Osteocyte (in vitro differentiated cells): ENCODE data around the gene HSPA4. TPM values are rescaled to one million over a fixed set of nuclear protein-coding genes. Genes with fewer than 3 reads are reported as not detected.
"Not testable (repeated sequence)": the region's sequence is repeated elsewhere in the genome, so short reads cannot be mapped to it uniquely, and the experiment has no call there.

Source experiments
- DNase-seq: peaks from one replicate; pipeline ENCODE4 v3.0.0; 2021; ENCODE audit warnings: mixed read lengths; ENCODE audit not compliant: unreplicated experiment; ENCODE audit errors: extremely low spot score
- H3K27ac Mint-ChIP-seq: one replicate; pipeline ENCODE4 v1.8.0; 2021; ENCODE audit warnings: mild to moderate bottlenecking, mixed read lengths; ENCODE audit not compliant: unreplicated experiment
- H3K27me3 Mint-ChIP-seq: one replicate; pipeline ENCODE4 v1.8.0; 2021; ENCODE audit warnings: mixed read lengths; ENCODE audit not compliant: unreplicated experiment
- H3K36me3 Mint-ChIP-seq: one replicate; pipeline ENCODE4 v1.8.0; 2021; ENCODE audit warnings: mixed read lengths; ENCODE audit not compliant: unreplicated experiment
- H3K4me1 Mint-ChIP-seq: one replicate; pipeline ENCODE4 v1.8.0; 2021; ENCODE audit warnings: mixed read lengths; ENCODE audit not compliant: unreplicated experiment
- H3K4me3 Mint-ChIP-seq: one replicate; pipeline ENCODE4 v1.8.0; 2021; ENCODE audit warnings: mild to moderate bottlenecking, moderate library complexity, mixed read lengths; ENCODE audit not compliant: unreplicated experiment
- H3K9me3 Mint-ChIP-seq: one replicate; pipeline ENCODE4 v1.8.0; 2021; ENCODE audit warnings: mixed read lengths; ENCODE audit not compliant: unreplicated experiment
- total RNA-seq: library from RNA; stranded (reverse); gene quantifications from 2 replicates; pipeline ENCODE4 v1.2.1, GENCODE V29; 2021
- TF ChIP-seq, protein P1 (sequence below): fragments of 200-600 bp; sonication (generic); IDR thresholded peaks from 2 replicates; pipeline ENCODE4 v1.5.0; 2021; ENCODE audit warnings: antibody characterized with exemption, mild to moderate bottlenecking, moderate library complexity

HSPA4 gene
- total RNA-seq, 1 donor from 2014 or later: 94.9 TPM

DNA sequence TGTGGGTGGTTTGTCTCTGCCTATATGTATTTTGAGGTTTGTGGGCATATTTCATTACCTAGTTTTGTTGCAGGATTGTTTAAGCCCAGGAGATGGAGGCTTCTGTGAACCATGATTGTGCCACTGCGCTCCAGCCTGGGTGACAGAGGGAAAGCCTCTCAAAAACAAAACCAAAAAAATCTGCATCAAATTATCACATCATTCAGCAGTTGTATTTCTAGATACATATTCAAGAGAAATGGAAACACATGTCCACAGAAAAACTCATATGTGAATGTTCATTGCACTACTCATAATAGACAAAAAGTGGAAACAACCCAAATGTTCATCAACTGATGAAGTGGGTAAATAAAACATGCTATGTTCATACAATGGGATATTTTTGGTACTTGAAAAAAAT, 29.9 kb downstream of the HSPA4 start:
- Mint-ChIP-seq H3K36me3 (peaks cover 38% of the 10 kb centered on the region), H3K4me3 (no peak overlapping the region), H3K27ac (peak overlapping the region; percentile 64), H3K9me3 (no peaks in the 10 kb centered on the region), H3K4me1 (peaks cover 15% of the 10 kb centered on the region), H3K27me3 (no peaks in the 10 kb centered on the region)
- TF ChIP-seq, protein P1, sequence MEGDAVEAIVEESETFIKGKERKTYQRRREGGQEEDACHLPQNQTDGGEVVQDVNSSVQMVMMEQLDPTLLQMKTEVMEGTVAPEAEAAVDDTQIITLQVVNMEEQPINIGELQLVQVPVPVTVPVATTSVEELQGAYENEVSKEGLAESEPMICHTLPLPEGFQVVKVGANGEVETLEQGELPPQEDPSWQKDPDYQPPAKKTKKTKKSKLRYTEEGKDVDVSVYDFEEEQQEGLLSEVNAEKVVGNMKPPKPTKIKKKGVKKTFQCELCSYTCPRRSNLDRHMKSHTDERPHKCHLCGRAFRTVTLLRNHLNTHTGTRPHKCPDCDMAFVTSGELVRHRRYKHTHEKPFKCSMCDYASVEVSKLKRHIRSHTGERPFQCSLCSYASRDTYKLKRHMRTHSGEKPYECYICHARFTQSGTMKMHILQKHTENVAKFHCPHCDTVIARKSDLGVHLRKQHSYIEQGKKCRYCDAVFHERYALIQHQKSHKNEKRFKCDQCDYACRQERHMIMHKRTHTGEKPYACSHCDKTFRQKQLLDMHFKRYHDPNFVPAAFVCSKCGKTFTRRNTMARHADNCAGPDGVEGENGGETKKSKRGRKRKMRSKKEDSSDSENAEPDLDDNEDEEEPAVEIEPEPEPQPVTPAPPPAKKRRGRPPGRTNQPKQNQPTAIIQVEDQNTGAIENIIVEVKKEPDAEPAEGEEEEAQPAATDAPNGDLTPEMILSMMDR: no peak
- DNase-seq: no peak

DNA sequence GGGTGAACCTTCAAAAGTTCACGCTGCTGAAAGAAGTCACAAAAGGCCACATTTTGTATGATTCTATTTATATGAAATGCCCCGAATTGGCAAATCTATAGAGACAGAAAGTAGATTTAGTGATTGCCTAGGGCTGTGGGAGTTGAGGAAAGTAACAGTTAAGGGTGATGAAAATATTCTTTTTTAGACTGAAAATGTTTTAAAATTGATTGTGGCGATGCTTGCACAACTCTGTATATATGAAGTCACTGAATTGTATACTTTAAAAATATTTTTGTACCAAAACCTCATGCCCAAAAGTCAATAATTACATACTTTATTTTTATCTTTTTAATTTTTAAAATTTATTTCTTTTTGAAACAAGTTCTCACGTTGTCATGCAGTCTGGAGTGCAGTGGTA, 30.3 kb downstream of the HSPA4 start:
- H3K27ac Mint-ChIP-seq: no peak overlapping the region
- no peaks in the 10 kb centered on the region for H3K9me3 Mint-ChIP-seq
- peaks cover 15% of the 10 kb centered on the region for H3K4me1 Mint-ChIP-seq
- H3K27me3 Mint-ChIP-seq: no peaks in the 10 kb centered on the region
- H3K36me3 Mint-ChIP-seq: peaks cover 38% of the 10 kb centered on the region
- TF ChIP-seq, protein P1: no peak
- no peak overlapping the region for H3K4me3 Mint-ChIP-seq
- DNase-seq: no peak

DNA sequence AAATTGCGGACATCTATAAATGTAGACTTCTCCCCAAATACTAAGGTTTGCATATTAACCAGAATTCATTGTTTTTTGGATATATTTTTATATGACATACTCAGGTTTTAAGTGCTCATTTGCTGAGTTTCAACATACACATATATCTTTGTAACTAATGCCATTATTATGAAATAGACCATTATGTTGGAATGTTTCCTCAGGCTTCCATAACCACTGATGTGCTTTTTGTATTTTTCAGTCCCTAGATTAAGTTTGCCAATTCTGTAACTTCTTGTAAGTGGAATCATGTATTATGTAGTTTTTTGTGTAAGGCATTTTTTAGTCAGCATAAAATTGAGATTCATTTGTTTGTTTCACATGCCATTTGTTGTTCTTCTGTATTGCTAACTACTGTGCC, 32.1 kb downstream of the HSPA4 start:
- DNase-seq: no peak

DNA sequence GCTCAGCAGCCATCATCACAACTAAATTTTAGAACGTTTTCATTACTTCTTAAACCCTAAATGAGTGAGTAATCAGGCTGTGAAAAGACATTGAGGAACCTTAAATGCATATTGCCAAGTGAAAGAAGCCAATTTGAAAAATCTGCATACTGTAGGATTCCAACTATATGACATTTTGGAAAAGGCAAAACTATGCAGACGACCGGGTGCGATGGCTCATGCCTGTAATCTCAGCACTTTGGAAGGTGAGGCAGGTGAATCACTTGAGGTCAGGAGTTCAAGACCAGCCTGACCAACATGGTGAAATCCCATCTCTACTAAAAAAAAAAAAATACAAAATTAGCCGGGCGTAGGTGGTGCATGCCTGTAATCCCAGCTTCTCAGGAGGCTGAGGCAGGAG, 33.4 kb downstream of the HSPA4 start:
- not testable (repeated sequence) for DNase-seq, H3K27me3 Mint-ChIP-seq, H3K9me3 Mint-ChIP-seq, H3K4me3 Mint-ChIP-seq, H3K27ac Mint-ChIP-seq
- peaks cover 15% of the 10 kb centered on the region for H3K4me1 Mint-ChIP-seq
- peaks cover 44% of the 10 kb centered on the region for H3K36me3 Mint-ChIP-seq

More for the DNA sequence above, 32.1 kb downstream of the HSPA4 start:
- no peak overlapping the region for H3K27ac Mint-ChIP-seq
- peaks cover 15% of the 10 kb centered on the region for H3K4me1 Mint-ChIP-seq
- peaks cover 41% of the 10 kb centered on the region for H3K36me3 Mint-ChIP-seq
- no peaks in the 10 kb centered on the region for H3K27me3 Mint-ChIP-seq
- TF ChIP-seq, protein P1: no peak
- no peaks in the 10 kb centered on the region for H3K9me3 Mint-ChIP-seq
- no peak overlapping the region for H3K4me3 Mint-ChIP-seq

DNA sequence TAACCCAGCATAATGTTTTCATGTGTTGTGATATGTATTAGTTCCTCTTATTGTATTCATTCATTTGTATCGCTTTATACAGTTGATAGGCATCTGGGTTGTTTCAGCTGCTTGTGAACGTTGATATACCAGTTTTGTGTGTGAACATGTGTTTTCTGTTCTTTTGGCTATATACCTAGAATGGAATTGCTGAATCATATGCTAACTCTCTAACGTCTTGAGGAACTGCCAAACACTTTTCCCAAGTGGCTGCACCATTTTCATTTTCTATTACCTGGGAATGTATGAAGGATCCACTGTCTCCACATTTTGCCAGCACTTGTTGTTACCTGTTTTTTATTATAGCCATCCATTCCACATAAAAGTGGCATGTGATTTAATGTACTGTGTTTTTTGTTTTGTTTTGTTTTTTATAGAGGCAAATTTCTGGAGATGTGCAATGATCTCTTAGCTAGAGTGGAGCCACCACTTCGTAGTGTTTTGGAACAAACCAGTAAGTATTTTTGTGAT, 34.6 kb downstream of the HSPA4 start:
- TF ChIP-seq, protein P1: no peak
- Mint-ChIP-seq H3K4me3 (no peak overlapping the region), H3K27me3 (no peaks in the 10 kb centered on the region), H3K36me3 (peaks cover 46% of the 10 kb centered on the region), H3K4me1 (peaks cover 6% of the 10 kb centered on the region), H3K27ac (no peak overlapping the region), H3K9me3 (no peaks in the 10 kb centered on the region)
- no peak for DNase-seq

DNA sequence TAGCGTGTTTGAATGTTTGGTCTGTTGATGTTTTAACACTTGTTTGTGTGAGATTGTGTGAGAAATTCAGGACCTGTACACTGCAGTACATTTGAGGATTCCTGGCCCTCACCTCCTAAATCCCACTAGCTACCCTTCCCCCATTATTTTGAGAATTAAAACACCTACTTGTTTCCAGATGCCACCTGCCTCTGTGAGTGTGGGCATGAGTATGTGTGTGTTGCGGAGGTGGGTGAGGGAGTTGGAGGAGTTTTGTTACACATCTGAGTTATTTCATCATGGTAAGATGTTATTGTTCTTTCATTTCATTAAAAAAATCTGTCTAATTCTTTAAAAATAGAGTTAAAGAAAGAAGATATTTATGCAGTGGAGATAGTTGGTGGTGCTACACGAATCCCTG, 36.3 kb downstream of the HSPA4 start:
- TF ChIP-seq, protein P1: no peak
- DNase-seq: no peak
- no peaks in the 10 kb centered on the region for H3K9me3 Mint-ChIP-seq
- H3K4me3 Mint-ChIP-seq: no peak overlapping the region
- peaks cover 49% of the 10 kb centered on the region for H3K36me3 Mint-ChIP-seq
- H3K27ac Mint-ChIP-seq: peak overlapping the region; percentile 14
- no peaks in the 10 kb centered on the region for H3K4me1 Mint-ChIP-seq
- no peaks in the 10 kb centered on the region for H3K27me3 Mint-ChIP-seq
